WTC11 (cell line): Measurements from ENCODE around the gene PDE6G.

Experiments
- TCF7 ChIP-seq: sonication (generic); formaldehyde crosslinking; IDR thresholded peaks from 2 replicates; pipeline ENCODE4 v1.8.0; 2022; ENCODE audit warnings: mild to moderate bottlenecking, low read depth, missing genetic modification reagents, moderate library complexity
- TF ChIP-seq, protein P1 (sequence below): fragments of 200-600 bp; IDR thresholded peaks from 2 replicates; pipeline ENCODE4 v1.8.0; 2022; ENCODE audit warnings: antibody characterized with exemption
- TF ChIP-seq, protein P2 (sequence below): sonication (generic); formaldehyde crosslinking; IDR thresholded peaks from 2 replicates; pipeline ENCODE4 v1.8.1; 2023; ENCODE audit warnings: mild to moderate bottlenecking, moderate library complexity, missing genetic modification reagents

DNA sequence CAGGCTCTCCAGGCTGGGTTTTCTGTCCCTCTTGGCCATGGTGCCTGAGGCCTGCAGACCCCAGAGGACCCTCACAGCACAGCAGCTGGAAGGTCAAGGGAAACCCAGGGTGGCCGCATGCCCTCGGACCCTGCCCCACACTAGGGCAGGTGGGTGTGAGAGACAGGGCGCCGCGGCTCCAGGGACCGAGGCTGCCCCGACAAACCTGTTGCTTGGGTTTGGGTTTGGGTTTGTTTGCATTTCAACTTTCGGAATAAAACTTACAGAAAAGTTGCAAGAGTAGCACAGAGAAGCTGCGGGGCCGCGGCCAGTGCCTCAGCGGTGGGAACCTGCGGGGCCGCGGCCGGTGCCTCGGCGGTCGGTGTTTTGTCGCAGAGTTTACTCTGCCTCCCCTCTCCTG, 35.3 kb upstream of the PDE6G start:
- no peak for TF ChIP-seq TCF7
- TF ChIP-seq, protein P1, sequence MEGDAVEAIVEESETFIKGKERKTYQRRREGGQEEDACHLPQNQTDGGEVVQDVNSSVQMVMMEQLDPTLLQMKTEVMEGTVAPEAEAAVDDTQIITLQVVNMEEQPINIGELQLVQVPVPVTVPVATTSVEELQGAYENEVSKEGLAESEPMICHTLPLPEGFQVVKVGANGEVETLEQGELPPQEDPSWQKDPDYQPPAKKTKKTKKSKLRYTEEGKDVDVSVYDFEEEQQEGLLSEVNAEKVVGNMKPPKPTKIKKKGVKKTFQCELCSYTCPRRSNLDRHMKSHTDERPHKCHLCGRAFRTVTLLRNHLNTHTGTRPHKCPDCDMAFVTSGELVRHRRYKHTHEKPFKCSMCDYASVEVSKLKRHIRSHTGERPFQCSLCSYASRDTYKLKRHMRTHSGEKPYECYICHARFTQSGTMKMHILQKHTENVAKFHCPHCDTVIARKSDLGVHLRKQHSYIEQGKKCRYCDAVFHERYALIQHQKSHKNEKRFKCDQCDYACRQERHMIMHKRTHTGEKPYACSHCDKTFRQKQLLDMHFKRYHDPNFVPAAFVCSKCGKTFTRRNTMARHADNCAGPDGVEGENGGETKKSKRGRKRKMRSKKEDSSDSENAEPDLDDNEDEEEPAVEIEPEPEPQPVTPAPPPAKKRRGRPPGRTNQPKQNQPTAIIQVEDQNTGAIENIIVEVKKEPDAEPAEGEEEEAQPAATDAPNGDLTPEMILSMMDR = no peak
- TF ChIP-seq, protein P2, sequence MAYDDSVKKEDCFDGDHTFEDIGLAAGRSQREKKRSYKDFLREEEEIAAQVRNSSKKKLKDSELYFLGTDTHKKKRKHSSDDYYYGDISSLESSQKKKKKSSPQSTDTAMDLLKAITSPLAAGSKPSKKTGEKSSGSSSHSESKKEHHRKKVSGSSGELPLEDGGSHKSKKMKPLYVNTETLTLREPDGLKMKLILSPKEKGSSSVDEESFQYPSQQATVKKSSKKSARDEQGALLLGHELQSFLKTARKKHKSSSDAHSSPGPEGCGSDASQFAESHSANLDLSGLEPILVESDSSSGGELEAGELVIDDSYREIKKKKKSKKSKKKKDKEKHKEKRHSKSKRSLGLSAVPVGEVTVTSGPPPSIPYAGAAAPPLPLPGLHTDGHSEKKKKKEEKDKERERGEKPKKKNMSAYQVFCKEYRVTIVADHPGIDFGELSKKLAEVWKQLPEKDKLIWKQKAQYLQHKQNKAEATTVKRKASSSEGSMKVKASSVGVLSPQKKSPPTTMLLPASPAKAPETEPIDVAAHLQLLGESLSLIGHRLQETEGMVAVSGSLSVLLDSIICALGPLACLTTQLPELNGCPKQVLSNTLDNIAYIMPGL (CRISPR knock-in tag) = no peak
